Breast epithelium (tissue), 4 donors: ENCODE measurements around the gene KIF5A. TPM values are rescaled to one million over a fixed set of nuclear protein-coding genes. Genes with fewer than 3 reads are reported as not detected.
"Not testable (repeated sequence)": the region's sequence is repeated elsewhere in the genome, so short reads cannot be mapped to it uniquely, and the experiment has no call there.

ENCODE experiments used
- DNase-seq, 2 donors: peaks; one replicate each; pipeline ENCODE4 v3.0.0-alpha.2; 2019; ENCODE audit warnings: low spot score in 2 of 2
- H3K27ac ChIP-seq, 2 donors: fragments of 200-600 bp; sonication (generic) in 1 of 2; one replicate each; pipeline ENCODE4 v1.5.1; 2016 to 2019; ENCODE audit warnings: mild to moderate bottlenecking in 1 of 2
- H3K27me3 ChIP-seq, 2 donors: fragments of 200-600 bp; sonication (generic) in 1 of 2; one replicate each; pipeline versions ENCODE4 v1.5.1 to v1.6.0; 2017 to 2019; ENCODE audit warnings: control low read depth in 1 of 2, mild to moderate bottlenecking in 1 of 2
- H3K36me3 ChIP-seq: fragments of 200-600 bp; one replicate; pipeline ENCODE4 v1.5.1; 2019
- H3K4me1 ChIP-seq, 2 donors: fragments of 200-600 bp; sonication (generic); one replicate each; pipeline ENCODE4 v1.5.1; 2016 to 2019; ENCODE audit warnings: control low read depth in 1 of 2
- H3K4me3 ChIP-seq, 3 donors: fragments of 200-600 bp; sonication (generic); 1 replicate in 2 of 3; 2 replicates in 1 of 3; pipeline ENCODE4 v1.5.1; 2016 to 2019; ENCODE audit warnings: mild to moderate bottlenecking in 3 of 3, moderate library complexity in 2 of 3
- H3K9me3 ChIP-seq, 2 donors: fragments of 200-600 bp; sonication (generic) in 1 of 2; one replicate each; pipeline ENCODE4 v1.5.1; 2016 to 2019; ENCODE audit warnings: control low read depth in 1 of 2
- CTCF ChIP-seq, 3 donors: fragments of 450-650 bp; IDR thresholded peaks; one replicate each; pipeline ENCODE4 v1.5.1; 2016 to 2017; ENCODE audit warnings: antibody characterized with exemption in 3 of 3, mild to moderate bottlenecking in 3 of 3, moderate library complexity in 3 of 3
- POLR2A ChIP-seq: fragments of 450-650 bp; IDR thresholded peaks from one replicate; pipeline ENCODE4 v1.6.1; 2016; ENCODE audit warnings: antibody characterized with exemption, mild to moderate bottlenecking, moderate library complexity
- POLR2AphosphoS5 ChIP-seq, 3 donors: sonication (generic); formaldehyde crosslinking; IDR thresholded peaks; one replicate each; pipeline ENCODE4 v1.6.1; 2017; ENCODE audit warnings: antibody characterized with exemption in 3 of 3
- intact Hi-C: fragments of 100-400 bp; cut with DNase I; formaldehyde crosslinking; loops from one replicate; pipeline ENCODE4 v1.15.1; 2023; ENCODE audit warnings: low total_unique reads
- total RNA-seq, 3 donors: library from RNA; depleted of rRNA; stranded (reverse); fragments of >200 nt; gene quantifications; one replicate each; pipeline ENCODE4 v1.1.0, GENCODE V29; 2016

Gene KIF5A
- total RNA-seq, 3 donors from 2014 or later, result 0.98 to 1.2 TPM; not detected in 1

- H3K4me3 ChIP-seq, result no peak overlapping the region
- TF ChIP-seq CTCF (IDR thresholded peaks at IDR 0.05) (no peak), POLR2AphosphoS5 (IDR thresholded peaks at IDR 0.05) (no peak), POLR2A (no peak)
- DNase-seq, result no peak
- H3K4me1 ChIP-seq, result no peaks in the 10 kb centered on the region
- H3K9me3 ChIP-seq, result no peaks in the 10 kb centered on the region
- intact Hi-C loops, result no loop called here
- no peaks in the 10 kb centered on the region for H3K27me3 ChIP-seq
- H3K27ac ChIP-seq, result no peak overlapping the region
- no peaks in the 10 kb centered on the region for H3K36me3 ChIP-seq
Observed at GRCh38 chr12:57563358-57563757, 13.5 kb downstream of the KIF5A start.

GRCh38 chr12:57564178-57564740 is 14.4 kb downstream of the KIF5A start:
- DNase-seq, result no peak
- Histone ChIP-seq H3K4me3 (no peak overlapping the region), H3K9me3 (no peaks in the 10 kb centered on the region), H3K36me3 (no peaks in the 10 kb centered on the region), H3K27ac (no peak overlapping the region), H3K27me3 (no peaks in the 10 kb centered on the region), H3K4me1 (no peaks in the 10 kb centered on the region)
- intact Hi-C loops, result no loop called here
- TF ChIP-seq POLR2AphosphoS5 (IDR thresholded peaks at IDR 0.05), result no peak
- TF ChIP-seq CTCF (IDR thresholded peaks at IDR 0.05), result no peak
- TF ChIP-seq POLR2A, result no peak

- Histone ChIP-seq H3K27ac (no peak overlapping the region), H3K27me3 (no peaks in the 10 kb centered on the region), H3K4me1 (no peaks in the 10 kb centered on the region), H3K36me3 (no peaks in the 10 kb centered on the region), H3K4me3 (no peak overlapping the region), H3K9me3 (no peaks in the 10 kb centered on the region)
- TF ChIP-seq POLR2AphosphoS5 (IDR thresholded peaks at IDR 0.05) (no peak), CTCF (IDR thresholded peaks at IDR 0.05) (no peak), POLR2A (no peak)
- intact Hi-C loops, result no loop called here
- no peak for DNase-seq
Observed at GRCh38 chr12:57568838-57569237, 19.0 kb downstream of the KIF5A start.

- no peaks in the 10 kb centered on the region for H3K27me3 ChIP-seq
- no peaks in the 10 kb centered on the region for H3K36me3 ChIP-seq
- H3K9me3 ChIP-seq, result no peaks in the 10 kb centered on the region
- no peak for TF ChIP-seq CTCF (IDR thresholded peaks at IDR 0.05)
- TF ChIP-seq POLR2AphosphoS5 (IDR thresholded peaks at IDR 0.05), result no peak
- no peak for TF ChIP-seq POLR2A
- no peak overlapping the region for H3K27ac ChIP-seq
- intact Hi-C loops, result no loop called here
- H3K4me1 ChIP-seq, result no peaks in the 10 kb centered on the region
- DNase-seq, result no peak
- no peak overlapping the region for H3K4me3 ChIP-seq
Observed at GRCh38 chr12:57569858-57570257, 20.0 kb downstream of the KIF5A start.

- H3K36me3 ChIP-seq, intact Hi-C loops, H3K27ac ChIP-seq, H3K4me3 ChIP-seq, H3K27me3 ChIP-seq, DNase-seq, H3K4me1 ChIP-seq, H3K9me3 ChIP-seq: not testable (repeated sequence)
Observed at GRCh38 chr12:57570438-57570837, 20.6 kb downstream of the KIF5A start.
